ENCODE data around the gene GPAM. TPM values are rescaled to one million over a fixed set of nuclear protein-coding genes. Genes with fewer than 3 reads are reported as not detected.

The GPAM gene
- total and polyA plus RNA-seq, 4 donors = 35.5 to 214 (median 147) TPM

- no peak for DNase-seq (ENCODE audit: low spot score)
- no peak overlapping the region for H3K9ac ChIP-seq (ENCODE audit: low read depth in 1 of 2, low read length in 2 of 2)
- no peaks in the 10 kb centered on the region for H3K27me3 ChIP-seq (ENCODE audit: control insufficient read depth in 4 of 4, insufficient read depth in 4 of 4, low read length in 3 of 4)
- TF ChIP-seq JUND (IDR thresholded peaks at IDR 0.05) = no peak
- no peak for TF ChIP-seq NR2F2 (IDR thresholded peaks at IDR 0.05)
- no peak for TF ChIP-seq FOXA2 (IDR thresholded peaks at IDR 0.05)
- no peak for TF ChIP-seq RAD21 (IDR thresholded peaks at IDR 0.05)
- no peak for TF ChIP-seq YY1 (IDR thresholded peaks at IDR 0.05)
- no peak for TF ChIP-seq GABPA (IDR thresholded peaks at IDR 0.05 in 1 of 2, conservative IDR thresholded peaks at IDR 0.05 in 1 of 2)
- TF ChIP-seq MAX (IDR thresholded peaks at IDR 0.05) = no peak
- TF ChIP-seq, protein P1, sequence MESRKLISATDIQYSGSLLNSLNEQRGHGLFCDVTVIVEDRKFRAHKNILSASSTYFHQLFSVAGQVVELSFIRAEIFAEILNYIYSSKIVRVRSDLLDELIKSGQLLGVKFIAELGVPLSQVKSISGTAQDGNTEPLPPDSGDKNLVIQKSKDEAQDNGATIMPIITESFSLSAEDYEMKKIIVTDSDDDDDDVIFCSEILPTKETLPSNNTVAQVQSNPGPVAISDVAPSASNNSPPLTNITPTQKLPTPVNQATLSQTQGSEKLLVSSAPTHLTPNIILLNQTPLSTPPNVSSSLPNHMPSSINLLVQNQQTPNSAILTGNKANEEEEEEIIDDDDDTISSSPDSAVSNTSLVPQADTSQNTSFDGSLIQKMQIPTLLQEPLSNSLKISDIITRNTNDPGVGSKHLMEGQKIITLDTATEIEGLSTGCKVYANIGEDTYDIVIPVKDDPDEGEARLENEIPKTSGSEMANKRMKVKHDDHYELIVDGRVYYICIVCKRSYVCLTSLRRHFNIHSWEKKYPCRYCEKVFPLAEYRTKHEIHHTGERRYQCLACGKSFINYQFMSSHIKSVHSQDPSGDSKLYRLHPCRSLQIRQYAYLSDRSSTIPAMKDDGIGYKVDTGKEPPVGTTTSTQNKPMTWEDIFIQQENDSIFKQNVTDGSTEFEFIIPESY (IDR thresholded peaks at IDR 0.05) = no peak
- TF ChIP-seq HNF4A (conservative IDR thresholded peaks at IDR 0.05) = no peak
- TF ChIP-seq SP1 (IDR thresholded peaks at IDR 0.05) = no peak
- H3K4me1 ChIP-seq (ENCODE audit: control insufficient read depth in 4 of 4, insufficient read depth in 4 of 4, low read length in 3 of 4) = peaks cover 0 to 4% (median 0%) of the 10 kb centered on the region in 4 donors
- WGBS = 67% methylated on average over 3 of the region's 3 CpGs
- H3K27ac ChIP-seq (ENCODE audit: low read depth in 1 of 2, low read length in 2 of 2) = no peak overlapping the region
- no peak overlapping the region for H3K4me3 ChIP-seq (ENCODE audit: low read depth in 1 of 3, low read length in 3 of 3)
- no peaks in the 10 kb centered on the region for H3K36me3 ChIP-seq (ENCODE audit: control insufficient read depth in 4 of 4, insufficient read depth in 3 of 4, low read depth in 1 of 4, low read length in 3 of 4)
- H3K9me3 ChIP-seq (ENCODE audit: control insufficient read depth in 4 of 4, low read length in 3 of 4) = no peaks in the 10 kb centered on the region
Observed at GRCh38 chr10:112131996-112132395, 51.6 kb downstream of the GPAM start.

- Histone ChIP-seq H3K36me3 (ENCODE audit: control insufficient read depth in 4 of 4, insufficient read depth in 3 of 4, low read depth in 1 of 4, low read length in 3 of 4) (no peaks in the 10 kb centered on the region), H3K27ac (ENCODE audit: low read depth in 1 of 2, low read length in 2 of 2) (no peak overlapping the region), H3K9ac (ENCODE audit: low read depth in 1 of 2, low read length in 2 of 2) (no peak overlapping the region), H3K9me3 (ENCODE audit: control insufficient read depth in 4 of 4, low read length in 3 of 4) (no peaks in the 10 kb centered on the region), H3K27me3 (ENCODE audit: control insufficient read depth in 4 of 4, insufficient read depth in 4 of 4, low read length in 3 of 4) (no peaks in the 10 kb centered on the region), H3K4me3 (ENCODE audit: low read depth in 1 of 3, low read length in 3 of 3) (no peak overlapping the region), H3K4me1 (ENCODE audit: control insufficient read depth in 4 of 4, insufficient read depth in 4 of 4, low read length in 3 of 4) (peaks cover 0 to 4% (median 0%) of the 10 kb centered on the region in 4 donors)
- DNase-seq (ENCODE audit: low spot score) = no peak
- WGBS = 66% methylated on average over 11 of the region's 11 CpGs
- no peak for TF ChIP-seq RXRA (IDR thresholded peaks at IDR 0.05)
- no peak for TF ChIP-seq SP1 (IDR thresholded peaks at IDR 0.05)
- no peak for TF ChIP-seq EGR1 (IDR thresholded peaks at IDR 0.05; ENCODE audit: low read depth in 2 of 2)
- no peak for TF ChIP-seq NR2F2 (IDR thresholded peaks at IDR 0.05)
- no peak for TF ChIP-seq GABPA (IDR thresholded peaks at IDR 0.05 in 1 of 2, conservative IDR thresholded peaks at IDR 0.05 in 1 of 2)
- TF ChIP-seq MAX (IDR thresholded peaks at IDR 0.05) = no peak
- TF ChIP-seq FOXA1 (IDR thresholded peaks at IDR 0.05) = no peak
- TF ChIP-seq, protein P2, sequence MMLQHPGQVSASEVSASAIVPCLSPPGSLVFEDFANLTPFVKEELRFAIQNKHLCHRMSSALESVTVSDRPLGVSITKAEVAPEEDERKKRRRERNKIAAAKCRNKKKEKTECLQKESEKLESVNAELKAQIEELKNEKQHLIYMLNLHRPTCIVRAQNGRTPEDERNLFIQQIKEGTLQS (IDR thresholded peaks at IDR 0.05) = no peak
- TF ChIP-seq, protein P1 (IDR thresholded peaks at IDR 0.05) = no peak
Observed at GRCh38 chr10:112131346-112131745, 52.2 kb downstream of the GPAM start.

GRCh38 chr10:112126901-112127300, 56.7 kb downstream of the GPAM start:
- Histone ChIP-seq H3K27ac (ENCODE audit: low read depth in 1 of 2, low read length in 2 of 2) (no peak overlapping the region), H3K9me3 (ENCODE audit: control insufficient read depth in 4 of 4, low read length in 3 of 4) (no peaks in the 10 kb centered on the region), H3K4me3 (ENCODE audit: low read depth in 1 of 3, low read length in 3 of 3) (no peak overlapping the region), H3K9ac (ENCODE audit: low read depth in 1 of 2, low read length in 2 of 2) (no peak overlapping the region), H3K36me3 (ENCODE audit: control insufficient read depth in 4 of 4, insufficient read depth in 3 of 4, low read depth in 1 of 4, low read length in 3 of 4) (no peaks in the 10 kb centered on the region), H3K4me1 (ENCODE audit: control insufficient read depth in 4 of 4, insufficient read depth in 4 of 4, low read length in 3 of 4) (peaks cover 0 to 4% (median 0%) of the 10 kb centered on the region in 4 donors), H3K27me3 (ENCODE audit: control insufficient read depth in 4 of 4, insufficient read depth in 4 of 4, low read length in 3 of 4) (no peaks in the 10 kb centered on the region)
- TF ChIP-seq RAD21 (IDR thresholded peaks at IDR 0.05) (no peak), SP1 (IDR thresholded peaks at IDR 0.05) (no peak), YY1 (IDR thresholded peaks at IDR 0.05) (no peak)
- no peak for DNase-seq (ENCODE audit: low spot score)
- WGBS = 94% methylated on average over 5 of the region's 5 CpGs

Measured in liver (tissue), 9 donors.